Endothelial cell of umbilical vein (primary cell): Measurements from ENCODE around the gene XYLB. TPM values are rescaled to one million over a fixed set of nuclear protein-coding genes. Genes with fewer than 3 reads are reported as not detected.
A peak's percentile ranks its signal among the peaks of the same experiment; 100 is the strongest.

ENCODE experiments used
- BruUV-seq: library from RNA; stranded (reverse); fragments of 400-500 nt; replicated peaks from 2 replicates; lab custom pipeline; 2021; lab: Mats Ljungman, UMichigan
- CTCF ChIA-PET: fragments of 300-600, 350-600 bp; sonication (Branson Sonifier 250); formaldehyde crosslinking; loops from one replicate; lab custom pipeline; 2021; ENCODE audit warnings: antibody characterized with exemption, inconsistent platforms; lab: Charles Lee
- POLR2A ChIA-PET: fragments of 300-600, 350-600 bp; sonication (Branson Sonifier 250); formaldehyde crosslinking; loops from one replicate; lab custom pipeline; 2021; ENCODE audit warnings: antibody characterized with exemption, inconsistent platforms; lab: Charles Lee
- DNase-seq: peaks from one replicate; pipeline ENCODE4 v3.0.0-alpha.2; 2011; ENCODE audit warnings: low read depth, low spot score
- FAIRE-seq: peaks from 2 replicates; lab custom pipeline; 2011; peaks lifted over from hg19 to GRCh38; lab: Jason Lieb, UNC
- H2AFZ ChIP-seq: 2 replicates; pipeline ENCODE4 v1.6.0; 2012; ENCODE audit warnings: low read depth, low read length, control low read depth, inconsistent platforms
- H3K27ac ChIP-seq: 2 replicates; pipeline ENCODE4 v1.5.1; 2011; ENCODE audit warnings: low read depth, mild to moderate bottlenecking, control low read depth, low read length, moderate library complexity; ENCODE audit not compliant: insufficient read depth
- H3K27me3 ChIP-seq, 2 experiments: 2 replicates each; pipeline versions ENCODE4 v1.6.0 to v1.6.1; 2011; ENCODE audit warnings: low read length in 2 of 2, mixed read lengths in 1 of 2; ENCODE audit not compliant: control insufficient read depth in 2 of 2, insufficient read depth in 2 of 2
- H3K36me3 ChIP-seq, 2 experiments: 2 replicates in 1 of 2; 3 replicates in 1 of 2; pipeline ENCODE4 v1.5.1; 2011; ENCODE audit warnings: low read length in 2 of 2, mild to moderate bottlenecking in 1 of 2, moderate library complexity in 1 of 2; ENCODE audit not compliant: control insufficient read depth in 2 of 2, insufficient read depth in 2 of 2; ENCODE audit errors: extremely low read depth in 1 of 2
- H3K4me1 ChIP-seq: 3 replicates; pipeline ENCODE4 v1.5.1; 2011; ENCODE audit warnings: mild to moderate bottlenecking, low read length; ENCODE audit not compliant: control insufficient read depth, insufficient read depth; ENCODE audit errors: extremely low read depth
- H3K4me2 ChIP-seq: 2 replicates; pipeline ENCODE4 v1.6.1; 2011; ENCODE audit warnings: low read length, control low read depth, mixed read lengths; ENCODE audit not compliant: insufficient read depth
- H3K4me3 ChIP-seq, 3 experiments: fragments of 200-600 bp in 1 of 3; sonication (generic), shearing (Covaris generic) in 1 of 3; replicated peaks in 1 of 3; 2 replicates each; pipeline ENCODE4 v1.5.1; 2011 to 2016; ENCODE audit warnings: control low read depth in 3 of 3, low read length in 3 of 3, mild to moderate bottlenecking in 2 of 3, inconsistent platforms in 1 of 3, low read depth in 1 of 3, moderate library complexity in 1 of 3; ENCODE audit not compliant: insufficient read depth in 1 of 3
- H3K79me2 ChIP-seq: 2 replicates; pipeline ENCODE4 v1.6.0; 2012; ENCODE audit warnings: low read length, inconsistent platforms; ENCODE audit not compliant: control insufficient read depth, insufficient read depth
- H3K9ac ChIP-seq: replicated peaks from 2 replicates; pipeline ENCODE3; 2011; ENCODE audit warnings: low read length, control low read depth; ENCODE audit not compliant: insufficient read depth; ENCODE audit errors: extremely low read depth
- H3K9me1 ChIP-seq: replicated peaks from 3 replicates; pipeline ENCODE4 v1.6.0; 2011; ENCODE audit warnings: mild to moderate bottlenecking, low read length; ENCODE audit not compliant: control insufficient read depth, insufficient read depth; ENCODE audit errors: extremely low read depth
- H3K9me3 ChIP-seq: replicated peaks from 2 replicates; pipeline ENCODE4 v1.5.1; 2012; ENCODE audit warnings: low read length, inconsistent platforms; ENCODE audit not compliant: control insufficient read depth, insufficient read depth
- H4K20me1 ChIP-seq: replicated peaks from 2 replicates; pipeline ENCODE3; 2011; ENCODE audit warnings: mild to moderate bottlenecking, low read length; ENCODE audit not compliant: control insufficient read depth, insufficient read depth; ENCODE audit errors: extremely low read depth
- EZH2 ChIP-seq: IDR thresholded peaks from 2 replicates; pipeline ENCODE4 v1.6.1; 2012; ENCODE audit warnings: borderline replicate concordance, low read depth, mild to moderate bottlenecking, moderate library complexity, low read length, inconsistent platforms; ENCODE audit not compliant: severe bottlenecking
- FOS ChIP-seq: IDR thresholded peaks from 2 replicates; pipeline ENCODE4 v1.6.1; 2011; ENCODE audit warnings: mild to moderate bottlenecking, low read length, moderate library complexity, borderline replicate concordance; ENCODE audit not compliant: insufficient read depth
- GATA2 ChIP-seq: IDR thresholded peaks from 2 replicates; pipeline ENCODE4 v1.7.0; 2011; ENCODE audit warnings: low read depth, mild to moderate bottlenecking, moderate library complexity, mixed read lengths, low read length; ENCODE audit not compliant: insufficient read length, insufficient read depth
- JUN ChIP-seq: IDR thresholded peaks from 2 replicates; pipeline ENCODE4 v1.6.1; 2011; ENCODE audit warnings: borderline replicate concordance, low read depth; ENCODE audit not compliant: insufficient read length, insufficient read depth
- MYC ChIP-seq: IDR thresholded peaks from one replicate; pipeline ENCODE4 v1.6.1; 2011; ENCODE audit warnings: mild to moderate bottlenecking, low read depth, low read length
- POLR2A ChIP-seq: IDR thresholded peaks from 2 replicates; pipeline ENCODE4 v1.6.1; 2012; ENCODE audit warnings: low read depth, mild to moderate bottlenecking, control low read depth, low read length
- POLR2AphosphoS5 ChIP-seq: IDR thresholded peaks from 2 replicates; pipeline ENCODE4 v1.6.1; 2012; ENCODE audit warnings: low read depth, mild to moderate bottlenecking, control low read depth, low read length, moderate library complexity; ENCODE audit not compliant: insufficient read depth
- dilution Hi-C: fragments of 300-500 bp; cut with MboI; formaldehyde crosslinking; loops from one replicate; pipeline ENCODE4 v1.15.0; 2019; ENCODE audit warnings: low sequenced_read_pairs; ENCODE audit not compliant: extremely low pct_ligation_motif_present
- intact Hi-C: fragments of 100-400 bp; cut with micrococcal nuclease; formaldehyde crosslinking; loops from one replicate; pipeline ENCODE4 v1.10.0; 2022
- polyA plus RNA-seq, 4 experiments: library from polyadenylated mRNA; depleted of rRNA in 3 of 4; stranded (reverse) in 3 of 4; unstranded in 1 of 4; fragments of >200 nt; gene quantifications; 2 replicates each; pipeline versions ENCODE4 v1.2.1 to v1.2.3, GENCODE V29; 2011 to 2012; ENCODE audit warnings: missing spikeins in 1 of 4
- total RNA-seq: library from RNA; stranded (reverse); gene quantifications from 2 replicates; pipeline ENCODE4 v1.2.3, GENCODE V29; 2021
- TF ChIP-seq, protein P1 (sequence below): IDR thresholded peaks from 2 replicates; pipeline ENCODE4 v1.6.1; 2011; ENCODE audit not compliant: insufficient read depth, insufficient read length
- TF ChIP-seq, protein P2 (sequence below), 2 donors: IDR thresholded peaks; 1 replicate in 1 of 2; 2 replicates in 1 of 2; pipeline ENCODE4 v1.5.1; 2011; ENCODE audit warnings: low read length in 2 of 2, mild to moderate bottlenecking in 2 of 2, moderate library complexity in 2 of 2, control low read depth in 1 of 2, inconsistent platforms in 1 of 2, low read depth in 1 of 2; ENCODE audit not compliant: insufficient read depth in 1 of 2; ENCODE audit errors: extremely low read depth in 1 of 2

XYLB gene
- total and polyA plus RNA-seq, 2 donors (not counting 3 experiments of a cell fraction or from before 2014, with no cell fraction given), result 3.7 to 4.3 TPM

DNA sequence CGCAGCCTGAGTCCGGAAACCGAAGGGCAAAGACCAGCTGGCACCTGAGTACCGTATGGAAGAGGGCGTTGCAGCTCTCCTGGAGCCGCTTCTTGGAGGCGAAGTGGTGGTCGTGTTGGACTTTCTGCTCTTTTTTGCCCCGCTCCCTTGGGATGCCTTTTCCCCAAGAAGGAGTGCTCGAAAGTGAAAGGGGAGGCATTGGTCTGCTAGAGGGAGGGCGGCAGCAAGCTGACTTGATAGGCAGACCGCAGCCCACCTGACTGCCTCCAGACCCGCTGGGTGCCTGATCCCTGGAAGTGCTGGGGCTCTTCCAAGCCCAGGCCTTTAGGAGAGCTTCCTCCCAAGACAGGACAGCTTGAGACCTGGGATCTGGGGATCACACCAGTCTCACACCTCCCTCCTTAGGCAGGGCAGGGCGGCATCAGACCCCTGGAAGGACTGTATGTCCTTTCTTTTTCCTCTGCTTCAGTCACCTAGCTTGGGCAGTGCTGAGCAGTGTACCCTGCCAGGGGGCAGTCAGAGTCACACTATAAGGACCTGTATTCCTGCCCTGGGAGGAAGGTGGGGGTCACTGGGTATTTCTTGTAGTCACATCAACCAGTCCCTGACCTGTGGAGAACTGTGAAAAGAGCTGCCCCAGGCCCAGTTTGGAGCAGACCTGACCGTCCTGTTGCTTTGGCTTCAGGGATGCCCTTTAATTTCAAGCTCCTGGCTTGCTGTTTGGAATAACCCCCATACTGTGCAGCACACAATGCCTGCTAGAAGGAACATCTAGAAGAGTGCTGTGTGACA, 109.2 kb downstream of the XYLB start:
- intact Hi-C loops, result loop anchor here (1.0 kb wide), 3 partner anchors 23 to 319 kb away; partner anchors contain the start of genes ACAA1 and XYLB
- H4K20me1 ChIP-seq, result peaks cover 2% of the 10 kb centered on the region
- ChIA-PET CTCF (interaction anchor here (1.2 to 2.2 kb wide), 2 partner anchors 40 to 109 kb away, joined by 4 to 16 read pairs; partner anchors contain the start of genes EXOG and XYLB), POLR2A (no interaction called here)
- peaks cover 5% of the 10 kb centered on the region for H3K79me2 ChIP-seq
- no peak for DNase-seq
- H3K9ac ChIP-seq, result no peak overlapping the region
- H3K27ac ChIP-seq, result no peak overlapping the region
- TF ChIP-seq, protein P1, sequence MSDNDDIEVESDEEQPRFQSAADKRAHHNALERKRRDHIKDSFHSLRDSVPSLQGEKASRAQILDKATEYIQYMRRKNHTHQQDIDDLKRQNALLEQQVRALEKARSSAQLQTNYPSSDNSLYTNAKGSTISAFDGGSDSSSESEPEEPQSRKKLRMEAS, result no peak
- TF ChIP-seq POLR2AphosphoS5, result no peak
- TF ChIP-seq, protein P2, sequence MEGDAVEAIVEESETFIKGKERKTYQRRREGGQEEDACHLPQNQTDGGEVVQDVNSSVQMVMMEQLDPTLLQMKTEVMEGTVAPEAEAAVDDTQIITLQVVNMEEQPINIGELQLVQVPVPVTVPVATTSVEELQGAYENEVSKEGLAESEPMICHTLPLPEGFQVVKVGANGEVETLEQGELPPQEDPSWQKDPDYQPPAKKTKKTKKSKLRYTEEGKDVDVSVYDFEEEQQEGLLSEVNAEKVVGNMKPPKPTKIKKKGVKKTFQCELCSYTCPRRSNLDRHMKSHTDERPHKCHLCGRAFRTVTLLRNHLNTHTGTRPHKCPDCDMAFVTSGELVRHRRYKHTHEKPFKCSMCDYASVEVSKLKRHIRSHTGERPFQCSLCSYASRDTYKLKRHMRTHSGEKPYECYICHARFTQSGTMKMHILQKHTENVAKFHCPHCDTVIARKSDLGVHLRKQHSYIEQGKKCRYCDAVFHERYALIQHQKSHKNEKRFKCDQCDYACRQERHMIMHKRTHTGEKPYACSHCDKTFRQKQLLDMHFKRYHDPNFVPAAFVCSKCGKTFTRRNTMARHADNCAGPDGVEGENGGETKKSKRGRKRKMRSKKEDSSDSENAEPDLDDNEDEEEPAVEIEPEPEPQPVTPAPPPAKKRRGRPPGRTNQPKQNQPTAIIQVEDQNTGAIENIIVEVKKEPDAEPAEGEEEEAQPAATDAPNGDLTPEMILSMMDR (IDR thresholded peaks at IDR 0.05; ENCODE audit: extremely low read depth in 1 of 2, insufficient read depth in 1 of 2, low read depth in 1 of 2, low read length in 2 of 2), result no peak
- no peak for TF ChIP-seq EZH2
- TF ChIP-seq MYC, result no peak
- TF ChIP-seq POLR2A, result no peak
- TF ChIP-seq GATA2, result no peak
- TF ChIP-seq FOS, result no peak
- TF ChIP-seq JUN, result no peak
- H3K4me3 ChIP-seq, result peak overlapping the region; percentile 36 to 85 (median 68)
- dilution Hi-C loops, result no loop called here
- H3K9me1 ChIP-seq, result no peaks in the 10 kb centered on the region
- H3K4me2 ChIP-seq, result peak overlapping the region; percentile 81
- H3K4me1 ChIP-seq, result no peaks in the 10 kb centered on the region
- BruUV-seq, result no TSS peak
- FAIRE-seq, result no peak
- no peaks in the 10 kb centered on the region for H3K27me3 ChIP-seq
- H2AFZ ChIP-seq, result peak overlapping the region; percentile 26
- no peaks in the 10 kb centered on the region for H3K9me3 ChIP-seq
- H3K36me3 ChIP-seq, result no peaks in the 10 kb centered on the region
